Lower lobe of right lung (tissue), 2 donors: ENCODE data around the gene SRGAP1. TPM values are rescaled to one million over a fixed set of nuclear protein-coding genes. Genes with fewer than 3 reads are reported as not detected.

Experiments used
- ATAC-seq, 2 donors: fragments of 200-7000 bp; cut with Tn5 transposase; one replicate each; pipeline ENCODE4 v1.9.1; 2020 to 2022; ENCODE audit warnings: mild to moderate bottlenecking in 2 of 2, moderate library complexity in 2 of 2
- DNase-seq: peaks from one replicate; pipeline ENCODE4 v3.0.0-alpha.2; 2020
- H3K27ac ChIP-seq: fragments of 200-600 bp; one replicate; pipeline ENCODE4 v1.8.0; 2022
- H3K27me3 ChIP-seq: fragments of 200-600 bp; one replicate; pipeline ENCODE4 v1.8.0; 2022; ENCODE audit warnings: low read depth
- H3K36me3 ChIP-seq: fragments of 200-600 bp; one replicate; pipeline ENCODE4 v1.8.0; 2022; ENCODE audit warnings: mild to moderate bottlenecking
- H3K4me1 ChIP-seq: fragments of 200-600 bp; one replicate; pipeline ENCODE4 v1.8.0; 2022
- H3K4me3 ChIP-seq: fragments of 200-600 bp; one replicate; pipeline ENCODE4 v1.8.0; 2022; ENCODE audit warnings: mild to moderate bottlenecking
- H3K9me3 ChIP-seq: fragments of 200-600 bp; one replicate; pipeline ENCODE4 v1.8.0; 2022
- CTCF ChIP-seq: fragments of 200-600 bp; IDR thresholded peaks from one replicate; pipeline ENCODE4 v1.8.0; 2022; ENCODE audit warnings: antibody characterized with exemption, mild to moderate bottlenecking
- intact Hi-C: fragments of 100-400 bp; cut with DNase I; formaldehyde crosslinking; loops from one replicate; pipeline ENCODE4 v1.11.0; 2022
- total RNA-seq: library from RNA; stranded (reverse); fragmentation: NEBNext Ultra II Directional; extraction: Animal tissue kit (Norgen Biotek cat#: 25700); gene quantifications from one replicate; pipeline ENCODE4 v1.2.1, GENCODE V29; 2021
- donor health status: DM: no; HTN: yes; CAD: no; lungs with severe emphysema.

Gene SRGAP1
- total RNA-seq, 1 donor from 2014 or later: 6.7 TPM

DNA sequence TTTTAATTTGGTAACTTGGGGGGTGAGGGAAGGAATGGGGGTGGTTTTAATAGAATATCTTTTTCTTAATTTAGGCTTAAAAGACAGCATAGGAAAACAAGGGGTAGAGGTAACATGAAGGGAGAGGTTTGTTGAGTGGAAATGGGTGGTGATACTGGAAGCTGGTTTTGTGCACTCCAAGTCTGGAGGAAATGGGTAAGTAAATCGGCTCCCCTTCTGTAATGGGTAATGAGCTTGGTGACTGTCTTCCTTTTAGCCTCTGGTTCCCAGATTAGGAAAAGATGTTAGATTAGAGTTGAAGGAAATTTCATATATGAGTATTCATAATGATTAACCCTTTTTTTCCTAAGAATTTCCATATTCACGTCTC, 122.1 kb downstream of the SRGAP1 start:
- no peak for DNase-seq
- Histone ChIP-seq H3K27me3 (no peaks in the 10 kb centered on the region), H3K4me1 (peaks cover 26% of the 10 kb centered on the region), H3K36me3 (no peaks in the 10 kb centered on the region), H3K4me3 (no peak overlapping the region), H3K27ac (no peak overlapping the region), H3K9me3 (no peaks in the 10 kb centered on the region)
- no peak for TF ChIP-seq CTCF
- ATAC-seq: no peak
- intact Hi-C loops: no loop called here

DNA sequence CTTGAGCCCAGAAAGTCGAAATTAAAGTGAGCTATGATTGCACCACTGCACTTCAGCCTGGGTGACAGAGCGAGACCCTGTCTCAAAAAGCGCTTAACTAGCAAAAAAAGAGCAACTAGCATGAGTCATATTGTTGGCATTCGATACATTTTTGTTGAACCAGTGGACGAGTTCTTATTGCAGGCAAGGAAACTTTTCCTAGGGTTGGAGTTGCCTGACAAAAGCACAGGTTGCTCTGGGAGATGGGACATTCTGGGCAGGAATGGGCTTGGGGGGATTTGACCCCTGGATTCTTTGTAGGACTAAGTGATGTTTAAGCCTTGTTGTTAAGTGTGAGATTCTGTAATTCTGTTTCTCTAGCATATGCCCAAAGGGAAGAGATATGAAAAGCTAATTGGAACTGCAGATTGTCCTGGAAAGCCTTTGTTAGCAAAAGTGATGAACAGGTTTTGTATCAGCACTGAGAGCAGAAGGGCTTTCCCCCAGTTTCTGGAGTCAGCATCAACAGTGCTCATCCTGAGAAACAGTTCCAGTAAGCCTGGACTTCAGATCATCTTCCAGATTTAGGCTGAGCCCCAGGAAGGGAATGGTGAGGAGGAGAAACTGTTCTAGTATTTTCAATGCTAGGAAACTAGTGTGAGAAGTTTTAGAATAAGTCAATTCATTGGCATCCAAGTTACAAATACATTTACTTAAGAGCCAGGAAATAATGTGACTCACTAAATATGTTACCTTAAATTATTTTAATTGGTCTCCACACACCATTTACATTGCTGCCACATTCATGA, 123.1 kb downstream of the SRGAP1 start:
- Histone ChIP-seq H3K9me3 (no peaks in the 10 kb centered on the region), H3K4me3 (no peak overlapping the region), H3K4me1 (peaks cover 26% of the 10 kb centered on the region), H3K27me3 (no peaks in the 10 kb centered on the region), H3K36me3 (no peaks in the 10 kb centered on the region), H3K27ac (no peak overlapping the region)
- DNase-seq: no peak
- no peak for ATAC-seq
- no peak for TF ChIP-seq CTCF
- intact Hi-C loops: no loop called here

- Histone ChIP-seq H3K4me1 (peaks cover 21% of the 10 kb centered on the region), H3K36me3 (no peaks in the 10 kb centered on the region), H3K27ac (no peak overlapping the region), H3K27me3 (no peaks in the 10 kb centered on the region), H3K4me3 (no peak overlapping the region), H3K9me3 (no peaks in the 10 kb centered on the region)
- TF ChIP-seq CTCF: no peak
- ATAC-seq: no peak
- intact Hi-C loops: no loop called here
- no peak for DNase-seq
These were observed 124.2 kb downstream of the SRGAP1 start for GRCh38 chr12:63968673-63969072.

GRCh38 chr12:63976902-63977395, 132.4 kb downstream of the SRGAP1 start:
- intact Hi-C loops: no loop called here
- H3K27ac ChIP-seq: no peak overlapping the region
- no peak for TF ChIP-seq CTCF
- H3K4me1 ChIP-seq: no peaks in the 10 kb centered on the region
- H3K27me3 ChIP-seq: no peaks in the 10 kb centered on the region
- H3K9me3 ChIP-seq: no peaks in the 10 kb centered on the region
- no peak for DNase-seq
- ATAC-seq: no peak
- H3K4me3 ChIP-seq: no peak overlapping the region
- no peaks in the 10 kb centered on the region for H3K36me3 ChIP-seq

DNA sequence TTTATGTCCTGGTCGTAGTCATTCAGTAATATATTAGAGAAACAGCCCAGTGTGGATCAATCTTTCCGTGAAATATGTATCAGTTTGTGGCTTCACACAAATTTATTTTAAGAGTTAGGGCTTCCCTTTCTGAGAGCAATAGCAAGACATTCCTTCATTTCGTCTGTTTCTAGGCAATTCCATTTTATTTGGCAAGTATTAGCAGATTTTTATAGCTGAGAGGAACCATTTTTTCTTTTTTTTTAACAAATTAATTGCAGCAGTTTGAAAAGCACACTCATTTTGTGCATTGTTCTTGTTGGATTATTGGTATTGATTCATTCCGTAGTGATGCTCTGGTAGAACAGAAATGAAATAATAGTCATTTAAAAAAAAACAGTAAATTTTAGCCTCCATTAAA, 132.9 kb downstream of the SRGAP1 start:
- Histone ChIP-seq H3K4me3 (no peak overlapping the region), H3K27ac (no peak overlapping the region), H3K27me3 (no peaks in the 10 kb centered on the region), H3K4me1 (no peaks in the 10 kb centered on the region), H3K9me3 (no peaks in the 10 kb centered on the region), H3K36me3 (no peaks in the 10 kb centered on the region)
- intact Hi-C loops: no loop called here
- TF ChIP-seq CTCF: no peak
- DNase-seq: no peak
- ATAC-seq: no peak
